GM19351 (cell line): ENCODE data around the gene ALKBH7.

Source experiments
- ATAC-seq: cut with Tn5 transposase; IDR thresholded peaks from one replicate; pipeline ENCODE4 v1.9.1; 2021; ENCODE audit warnings: mild to moderate bottlenecking, moderate library complexity; ENCODE audit not compliant: unreplicated experiment

Gene ALKBH7

DNA sequence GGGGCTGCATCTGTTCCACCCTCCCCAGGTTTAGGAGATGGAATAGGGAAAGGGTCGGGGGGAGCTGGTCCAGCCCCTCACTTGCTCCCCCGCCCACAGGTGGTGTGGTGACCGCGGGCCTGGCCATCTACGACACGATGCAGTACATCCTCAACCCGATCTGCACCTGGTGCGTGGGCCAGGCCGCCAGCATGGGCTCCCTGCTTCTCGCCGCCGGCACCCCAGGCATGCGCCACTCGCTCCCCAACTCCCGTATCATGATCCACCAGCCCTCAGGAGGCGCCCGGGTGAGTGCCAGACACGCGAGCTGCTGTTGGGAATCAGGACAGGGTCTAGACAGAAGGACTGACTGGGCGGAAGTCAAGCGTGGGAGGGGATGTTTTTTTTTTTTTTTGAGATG lies 8.2 kb upstream of the ALKBH7 start:
- no peak for ATAC-seq

DNA sequence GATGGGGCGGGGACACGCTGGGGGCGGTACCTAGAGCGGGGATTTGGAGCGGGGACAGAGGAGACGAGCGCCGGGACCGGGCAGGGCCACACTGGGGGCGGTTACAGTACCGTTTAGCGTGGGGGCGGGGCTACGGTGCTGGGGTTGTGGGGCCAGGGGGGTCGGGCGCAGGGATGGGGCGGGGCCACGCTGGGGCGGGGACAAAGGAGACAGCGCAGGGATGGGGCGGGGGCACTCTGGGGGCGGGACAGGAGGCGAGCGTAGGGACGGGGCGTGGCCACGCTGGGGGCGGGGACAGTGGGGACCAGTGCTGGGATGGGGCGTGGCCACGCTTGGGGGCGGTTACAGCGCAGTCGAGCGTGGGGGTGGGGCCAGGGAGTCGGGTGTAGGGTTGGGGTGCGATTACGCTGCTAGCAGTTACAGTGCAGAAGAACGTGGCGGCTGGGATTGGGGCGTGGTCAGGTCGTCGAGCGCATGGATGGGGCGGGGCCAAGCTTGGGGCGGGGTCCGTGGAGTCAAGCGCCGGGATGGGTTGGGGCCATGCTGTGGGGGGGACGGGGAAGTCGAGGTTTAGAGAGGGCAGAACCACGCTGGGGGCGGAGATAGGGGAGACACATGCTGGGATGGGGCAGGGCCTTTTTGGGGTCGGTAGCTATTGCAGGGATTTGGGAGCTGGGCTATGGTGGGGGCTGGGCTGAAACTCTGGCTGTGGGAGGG lies 660 bp downstream of the ALKBH7 start:
- ATAC-seq = peak; percentile 53

DNA sequence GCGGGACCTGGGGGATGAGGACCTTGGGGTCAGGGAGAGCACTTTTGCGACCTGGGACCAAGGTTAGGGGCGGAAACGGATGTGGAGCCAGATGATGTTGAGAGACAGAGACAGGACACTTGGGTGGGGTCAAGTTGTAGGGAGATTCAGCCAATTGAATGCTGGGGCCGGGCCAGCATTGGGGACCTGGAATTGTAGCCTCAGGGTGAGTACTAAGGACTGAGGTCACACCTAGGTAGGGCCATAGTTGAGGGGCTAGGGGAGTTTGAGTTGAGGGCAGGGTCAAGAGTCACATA lies 1.2 kb downstream of the ALKBH7 start:
- no peak for ATAC-seq

DNA sequence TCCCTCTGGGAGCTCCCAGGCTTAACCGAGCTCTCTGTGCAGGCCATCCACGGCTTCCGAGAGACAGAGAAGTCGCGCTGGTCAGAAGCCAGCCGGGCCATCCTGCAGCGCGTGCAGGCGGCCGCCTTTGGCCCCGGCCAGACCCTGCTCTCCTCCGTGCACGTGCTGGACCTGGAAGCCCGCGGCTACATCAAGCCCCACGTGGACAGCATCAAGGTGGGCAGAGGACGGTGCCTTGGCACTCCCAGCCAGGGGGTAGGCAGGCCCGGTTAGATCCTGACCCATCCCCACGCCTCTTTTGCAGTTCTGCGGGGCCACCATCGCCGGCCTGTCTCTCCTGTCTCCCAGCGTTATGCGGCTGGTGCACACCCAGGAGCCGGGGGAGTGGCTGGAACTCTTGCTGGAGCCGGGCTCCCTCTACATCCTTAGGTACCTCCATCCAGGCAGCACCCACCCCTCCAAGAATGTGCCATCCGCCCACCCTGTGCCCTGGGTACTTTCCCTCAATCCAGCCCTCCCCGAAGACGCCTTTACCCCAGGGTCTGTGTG lies 1.6 kb downstream of the ALKBH7 start:
- no peak for ATAC-seq

DNA sequence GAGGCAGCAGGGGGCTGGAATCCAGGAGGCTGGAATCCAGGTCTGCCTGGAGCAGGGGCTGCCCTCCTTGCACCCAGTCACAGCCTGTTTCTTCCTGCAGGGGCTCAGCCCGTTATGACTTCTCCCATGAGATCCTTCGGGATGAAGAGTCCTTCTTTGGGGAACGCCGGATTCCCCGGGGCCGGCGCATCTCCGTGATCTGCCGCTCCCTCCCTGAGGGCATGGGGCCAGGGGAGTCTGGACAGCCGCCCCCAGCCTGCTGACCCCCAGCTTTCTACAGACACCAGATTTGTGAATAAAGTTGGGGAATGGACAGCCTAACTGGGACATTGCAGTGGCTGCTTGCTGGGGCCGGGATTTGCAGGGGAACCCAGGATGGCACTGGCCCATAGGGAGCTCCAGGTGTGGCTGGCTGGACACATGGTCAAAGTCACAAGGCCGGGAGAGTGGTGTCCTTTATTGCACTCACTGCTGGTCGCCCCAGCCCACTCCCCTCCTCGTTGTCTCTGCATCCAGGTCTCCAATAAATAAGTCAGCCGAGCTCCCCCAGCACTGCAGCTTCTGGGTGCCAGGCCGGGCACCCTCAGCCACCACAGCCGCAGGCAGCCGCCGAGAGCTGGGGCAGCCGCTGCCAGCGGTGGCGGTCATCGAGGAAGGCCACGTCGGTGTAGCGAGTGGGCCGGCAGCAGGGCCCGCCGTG lies 2.3 kb downstream of the ALKBH7 start:
- ATAC-seq = no peak

DNA sequence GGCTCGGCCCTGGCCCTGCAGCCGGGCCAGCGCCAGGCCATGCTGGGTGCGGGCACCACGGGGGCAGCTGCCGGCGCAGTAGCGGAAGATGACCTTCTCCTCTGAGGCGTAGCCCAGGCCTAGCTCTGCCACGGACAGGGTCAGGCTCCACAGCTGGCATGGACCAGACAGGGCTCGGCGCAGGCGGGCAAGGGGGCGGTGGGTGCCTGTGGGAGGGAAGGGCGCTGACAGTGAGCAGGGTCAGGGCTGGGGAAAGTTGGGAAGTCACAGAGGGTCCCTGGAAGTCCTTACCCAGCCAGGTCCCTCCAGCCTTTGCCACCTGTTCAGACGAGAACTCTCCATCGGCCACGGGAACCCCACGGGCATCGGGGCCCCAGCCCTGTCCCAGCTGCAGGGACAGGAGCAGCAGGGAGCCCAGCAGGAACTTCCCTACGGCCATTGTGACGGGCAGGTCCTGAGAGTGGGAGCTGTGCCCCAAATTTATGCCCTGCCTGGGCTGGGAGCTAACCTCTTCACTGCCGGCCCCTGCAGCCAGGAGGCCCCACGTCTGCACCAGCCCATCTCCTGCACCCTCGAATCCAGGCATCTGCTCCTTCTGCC lies 2.9 kb downstream of the ALKBH7 start, which contains the start of gene PSPN:
PSPN (minus strand) TSS at position 523 of the 600 bp plus-strand sequence; CDS start at position 439, 84 bp downstream.
- no peak for ATAC-seq

DNA sequence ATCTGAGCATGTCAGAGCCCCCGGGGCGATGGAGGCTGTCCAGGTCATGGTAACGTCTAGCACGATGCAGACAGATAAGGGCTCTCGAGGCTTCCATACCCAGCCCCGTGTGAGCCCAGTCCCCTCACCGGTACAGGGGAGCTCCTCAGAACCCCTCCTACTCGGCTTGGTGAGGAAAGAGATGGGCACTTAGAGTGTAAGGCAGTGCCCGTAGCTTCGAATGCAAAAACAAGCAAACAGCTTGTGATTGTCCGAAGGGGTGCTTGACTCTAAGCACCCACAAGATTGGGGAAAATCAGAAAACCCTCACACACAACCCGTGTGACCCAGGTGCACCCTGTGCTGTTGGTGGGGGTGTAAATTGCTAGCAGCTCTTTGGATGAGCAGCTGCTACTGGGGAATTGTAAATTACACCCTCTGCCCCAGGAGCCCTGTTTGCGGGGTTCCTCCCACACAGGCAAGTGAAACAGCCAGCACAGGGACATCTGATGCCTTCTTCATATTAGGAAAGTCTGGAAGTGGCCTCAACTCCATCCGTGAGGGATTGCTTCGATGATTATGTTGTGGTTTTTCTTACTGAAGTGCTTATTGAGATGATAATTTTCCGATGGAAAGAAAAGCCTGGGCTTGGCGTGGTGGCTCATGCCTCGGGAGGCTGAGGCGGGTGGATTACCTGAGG lies 4.1 kb downstream of the ALKBH7 start:
- no peak for ATAC-seq

DNA sequence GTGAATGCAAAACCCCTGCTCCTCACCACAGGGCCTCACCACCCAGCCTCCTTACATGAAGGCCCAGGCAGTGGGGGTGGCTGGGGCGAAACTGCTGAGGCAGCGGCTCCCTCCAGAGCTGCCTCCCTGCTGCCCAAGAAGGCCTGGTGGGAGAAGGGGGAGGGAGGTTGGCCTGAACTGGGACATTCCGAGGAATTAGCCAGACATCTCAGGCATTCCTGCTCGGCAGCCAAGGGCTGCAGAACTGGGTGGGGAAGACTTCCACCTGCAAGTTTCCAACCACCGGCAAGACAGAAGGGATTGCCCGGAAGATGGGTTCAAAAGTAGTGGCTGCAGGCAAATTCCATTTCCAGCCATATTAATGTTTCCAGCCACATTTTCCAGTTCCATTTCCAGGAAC lies 5.4 kb downstream of the ALKBH7 start:
- no peak for ATAC-seq

DNA sequence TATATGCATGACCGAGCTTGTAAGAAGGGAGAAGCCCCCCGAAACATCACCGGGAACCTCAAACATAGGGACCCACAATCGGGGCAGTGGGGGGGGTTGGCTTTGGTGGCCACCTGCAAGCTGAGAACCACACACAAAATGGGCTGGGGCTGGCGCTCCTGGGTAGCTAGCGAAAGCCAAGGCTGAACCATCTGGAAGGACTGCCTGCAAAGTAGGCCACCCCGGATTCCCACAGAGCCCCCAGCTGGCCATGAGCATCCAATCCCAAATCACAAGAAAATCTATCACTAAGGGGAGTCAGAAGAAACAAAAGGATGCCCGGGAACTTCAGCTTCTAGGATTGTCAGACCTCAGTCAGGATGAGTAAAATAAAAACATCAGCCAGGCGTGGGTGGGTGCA lies 5.9 kb downstream of the ALKBH7 start:
- no peak for ATAC-seq

DNA sequence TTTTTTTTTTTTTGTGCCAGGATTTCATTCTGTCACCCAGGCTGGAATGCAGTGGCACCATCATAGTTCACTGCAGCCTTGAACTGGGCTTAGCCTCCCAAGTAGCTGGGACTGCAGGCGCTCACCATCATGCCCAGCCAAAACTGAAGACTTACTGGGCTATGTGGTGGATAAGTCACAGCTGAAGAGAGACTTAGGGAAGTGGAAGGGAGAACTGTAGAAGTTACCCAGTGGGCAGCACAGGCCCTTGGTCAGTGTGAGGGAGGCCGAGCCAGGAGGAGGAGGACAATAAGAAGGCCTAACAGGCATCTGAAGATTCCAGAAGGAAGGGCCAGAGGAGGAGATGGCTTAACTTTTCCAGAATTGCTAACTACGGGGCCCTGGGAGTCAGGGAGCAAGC lies 7.2 kb downstream of the ALKBH7 start:
- ATAC-seq = no peak

DNA sequence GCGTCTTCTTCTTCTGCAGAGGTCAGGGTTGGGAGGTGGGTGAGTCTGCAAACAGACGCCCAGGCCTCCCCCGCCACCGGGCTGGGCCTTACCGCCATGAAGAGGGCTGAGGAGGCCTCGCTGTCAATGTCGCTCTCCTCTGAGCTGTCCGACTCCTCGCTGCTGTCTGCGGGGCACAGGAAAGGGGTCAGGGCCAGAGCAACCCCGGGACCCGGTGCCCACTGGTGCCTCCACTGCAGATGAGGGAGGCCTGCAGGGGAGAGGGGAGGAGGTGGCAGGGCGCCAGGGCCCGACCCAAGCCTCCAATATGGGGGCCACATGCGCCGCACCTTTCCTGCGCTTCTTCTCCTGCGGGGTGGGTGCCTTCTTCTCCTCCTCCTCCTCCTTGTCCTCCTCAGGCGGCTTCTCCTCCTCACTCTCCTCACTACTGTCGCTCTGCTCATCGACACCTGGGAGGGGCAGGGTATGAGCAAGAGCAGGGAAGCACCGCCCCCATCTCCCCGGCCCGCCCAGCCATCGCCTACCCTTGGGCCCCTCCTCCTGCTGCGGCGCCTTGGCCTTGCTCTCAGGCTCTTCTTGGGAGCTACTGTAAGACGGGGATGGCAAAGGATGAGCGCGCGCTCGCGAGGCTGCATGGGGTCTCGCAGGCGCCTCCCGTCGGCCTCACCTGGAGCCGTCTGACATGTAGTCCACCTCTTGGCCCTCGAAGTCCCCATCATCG lies 8.6 kb downstream of the ALKBH7 start:
- ATAC-seq = no peak

DNA sequence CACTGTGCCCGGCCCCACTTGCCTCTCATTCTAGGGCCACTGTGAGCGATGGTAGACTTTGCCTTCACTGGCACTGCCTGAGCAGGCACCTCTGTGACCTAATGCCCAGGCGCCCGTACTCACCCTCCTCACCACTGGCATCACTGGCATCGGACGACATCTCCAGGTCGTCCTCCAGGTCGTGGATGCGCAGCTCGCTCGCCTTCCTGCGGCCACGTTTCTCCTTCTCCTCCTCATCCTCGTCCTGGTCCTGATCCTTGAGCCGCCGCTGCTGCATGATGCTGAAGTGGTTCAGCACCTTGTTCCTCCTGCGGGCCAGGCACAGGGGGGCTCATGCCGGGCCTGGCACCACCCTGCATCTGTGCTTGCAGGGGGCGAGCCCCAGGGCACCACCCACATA lies 10.6 kb downstream of the ALKBH7 start:
- ATAC-seq = no peak

DNA sequence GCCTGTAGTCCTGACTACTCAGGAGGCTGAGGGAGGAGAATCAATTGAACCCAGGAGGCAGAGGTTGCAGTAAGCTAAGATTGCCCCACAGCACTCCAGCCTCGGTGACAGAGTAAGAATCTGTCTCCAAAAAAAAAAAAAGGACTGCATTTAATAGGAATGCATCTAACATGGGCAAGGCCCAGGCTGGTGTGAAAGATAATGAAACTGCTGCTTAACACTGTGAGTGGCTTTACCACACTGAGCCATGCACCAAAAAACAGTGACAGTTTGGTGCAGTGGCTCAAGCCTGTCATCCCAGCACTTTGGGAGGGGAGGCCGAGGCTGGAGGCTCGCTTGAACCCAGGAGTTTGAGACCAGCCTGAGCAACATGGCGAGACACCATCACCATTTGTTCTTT lies 11.8 kb downstream of the ALKBH7 start:
- ATAC-seq = no peak

DNA sequence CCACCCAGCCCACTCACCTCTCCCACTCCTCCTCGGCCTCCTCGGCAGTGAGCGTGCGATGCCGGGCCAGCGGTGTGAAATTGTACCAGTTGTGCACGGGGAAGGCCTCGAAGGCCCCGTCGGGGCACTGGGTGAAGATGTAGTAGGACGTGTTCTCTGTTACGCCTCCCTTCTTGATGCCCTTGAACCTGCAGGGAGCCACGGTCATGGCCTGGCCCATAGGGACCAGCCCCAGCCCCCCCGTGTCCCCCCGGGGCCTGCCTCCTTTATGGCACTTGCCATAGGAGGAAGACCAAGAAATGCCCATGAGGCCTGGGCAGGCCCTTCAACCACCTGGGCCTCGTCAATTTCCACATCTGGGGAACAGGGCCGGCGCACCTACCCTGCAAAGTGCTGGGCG lies 14.8 kb downstream of the ALKBH7 start:
- no peak for ATAC-seq

DNA sequence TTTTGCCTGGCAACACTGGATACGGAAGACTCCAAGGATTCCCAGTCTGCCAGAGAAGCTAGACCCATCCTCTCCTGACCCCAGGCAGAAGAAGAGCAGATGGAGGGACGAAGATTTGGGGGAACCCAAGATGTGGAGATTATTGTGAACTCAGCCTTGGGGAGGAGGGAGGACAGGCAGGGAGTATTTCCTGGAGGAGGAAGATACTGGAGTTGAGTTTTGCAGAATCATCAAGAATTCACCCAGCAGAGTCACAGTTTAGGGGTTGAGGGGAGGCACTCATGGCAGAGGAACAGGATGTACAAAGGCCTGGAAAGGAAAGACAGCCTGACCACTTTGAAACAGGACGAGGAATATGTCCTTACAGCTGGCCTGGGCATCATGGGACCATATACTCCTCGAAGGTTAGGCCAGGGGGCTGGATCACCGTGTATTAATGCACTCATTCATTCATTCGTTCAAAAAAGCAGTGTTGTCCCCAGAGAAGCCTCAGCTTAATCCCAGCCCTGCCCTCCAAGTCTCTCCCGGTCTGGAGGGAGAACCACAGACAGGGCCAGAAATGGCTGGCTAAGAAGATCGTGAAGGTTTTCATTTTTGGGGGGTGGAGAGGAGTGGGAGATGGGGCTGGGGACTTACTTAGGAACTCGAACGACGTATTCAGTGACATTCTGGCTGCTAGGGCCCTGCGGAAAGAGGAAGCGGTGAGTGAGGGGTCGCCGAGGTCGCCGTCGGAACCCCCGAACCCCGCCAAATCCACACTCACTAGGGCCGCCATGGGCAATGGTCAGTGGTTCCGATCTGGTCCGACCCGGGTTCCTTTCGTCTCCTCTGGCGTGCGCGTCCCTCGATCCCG lies 19.9 kb downstream of the ALKBH7 start:
- no peak for ATAC-seq

DNA sequence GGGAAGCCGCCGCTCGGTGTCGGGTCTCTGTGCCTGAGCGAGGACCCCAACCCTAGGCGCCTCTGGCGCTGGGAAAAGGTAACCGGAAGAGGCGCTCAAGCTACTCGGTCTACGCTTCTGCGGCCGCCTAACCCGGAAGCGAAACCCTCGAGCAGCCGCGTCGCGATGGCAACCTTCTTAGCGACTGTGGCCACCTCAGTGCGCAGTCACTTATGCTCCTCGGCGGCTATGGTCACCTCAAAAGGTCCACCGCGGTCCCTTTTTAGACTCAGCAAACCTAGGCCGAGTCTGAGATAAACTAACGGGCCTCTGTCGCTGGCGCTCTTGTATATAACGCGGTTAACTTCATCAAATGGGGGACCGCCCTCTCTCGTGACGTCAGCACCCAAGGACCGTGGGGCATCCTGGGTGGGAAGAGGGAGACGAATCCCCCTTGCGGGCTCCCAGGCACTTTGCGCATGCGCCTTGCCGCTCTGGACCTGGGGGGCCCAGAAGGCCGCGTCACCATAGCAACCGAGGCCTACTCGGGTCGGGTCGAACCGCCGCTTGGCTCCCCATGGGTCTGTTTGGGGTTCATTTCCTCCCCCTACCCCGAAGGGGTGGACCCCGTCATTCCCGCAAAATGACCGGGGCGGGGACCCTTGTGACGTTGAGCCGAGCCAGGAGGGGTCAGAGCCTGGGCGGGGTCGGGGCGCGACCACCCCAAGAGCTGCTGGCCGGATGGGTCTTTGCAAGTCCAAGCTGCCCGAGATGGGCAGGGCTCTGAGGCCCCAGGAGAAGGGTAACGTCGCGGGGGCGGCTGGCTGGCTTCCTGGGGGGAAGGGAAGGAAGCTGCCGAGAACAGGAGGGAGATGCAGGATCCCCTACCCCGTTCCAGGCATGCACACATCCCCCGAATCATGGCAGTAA lies 20.7 kb downstream of the ALKBH7 start, which contains the start of gene GTF2F1:
GTF2F1 (minus strand) TSS at position 91 of the 909 bp plus-strand sequence. CDS start 169 bp downstream, outside the sequence.
- peak; percentile 86 for ATAC-seq

DNA sequence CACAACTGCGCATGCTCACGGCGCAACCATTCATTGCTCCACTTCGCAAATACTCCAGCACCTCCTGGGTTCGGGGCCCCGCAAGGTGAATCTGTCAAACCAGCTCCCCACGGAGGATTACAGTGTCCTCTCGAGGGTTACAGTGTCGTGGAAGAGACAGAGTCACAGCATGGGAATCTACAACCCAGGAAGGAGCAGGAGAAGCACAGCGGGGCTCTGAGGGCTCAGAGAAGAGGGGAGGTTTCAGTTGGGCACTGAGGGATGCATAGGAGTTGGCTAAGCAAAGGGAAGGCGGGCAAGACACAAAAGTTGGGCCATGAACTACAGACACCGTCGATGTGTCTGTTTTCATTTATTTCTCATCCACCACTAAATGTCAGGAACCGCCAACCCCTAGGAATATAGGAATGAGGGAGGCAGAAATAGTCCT lies 21.4 kb downstream of the ALKBH7 start:
- no peak for ATAC-seq

DNA sequence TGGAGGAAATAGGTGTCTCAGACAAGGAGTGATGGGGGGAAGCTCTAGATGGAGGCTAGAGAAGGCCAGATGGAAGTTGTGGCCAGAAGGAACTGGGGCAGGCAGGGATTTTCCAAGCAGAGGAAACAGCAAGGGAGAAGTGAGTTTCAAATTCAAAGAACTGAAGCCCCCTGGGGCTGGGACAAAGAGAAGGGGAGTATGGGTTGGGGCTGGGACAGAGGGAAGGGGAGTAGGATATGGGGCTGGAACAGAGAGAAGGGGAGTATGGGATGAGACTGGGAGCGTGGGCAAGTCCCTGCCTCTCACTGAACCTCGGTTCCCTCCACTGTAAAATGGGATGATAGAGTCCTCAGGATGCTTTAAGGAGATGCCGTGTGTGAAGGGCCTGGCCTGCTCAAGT lies 22.2 kb downstream of the ALKBH7 start:
- ATAC-seq = no peak

DNA sequence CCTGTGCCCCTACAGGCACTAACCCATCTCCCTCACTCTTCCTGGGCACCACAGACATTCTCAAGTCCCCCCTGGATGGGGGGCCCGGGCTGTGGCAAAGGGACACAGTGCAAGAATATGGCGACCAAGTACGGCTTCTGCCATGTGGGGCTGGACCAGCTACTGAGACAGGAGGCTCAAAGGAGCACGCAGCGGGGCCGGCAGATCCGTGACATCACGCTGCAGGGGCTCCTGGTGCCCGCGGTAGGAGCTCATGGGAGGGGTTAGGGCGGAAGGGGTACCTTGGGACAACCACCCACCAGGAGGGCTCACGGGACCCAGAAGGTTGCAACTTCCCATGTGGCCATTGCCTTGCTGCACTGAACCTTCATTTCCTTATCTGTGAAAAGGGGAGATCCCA lies 23.7 kb downstream of the ALKBH7 start:
- ATAC-seq = no peak
